Measurements from ENCODE around the gene SLC4A11.

SLC4A11 gene

DNA sequence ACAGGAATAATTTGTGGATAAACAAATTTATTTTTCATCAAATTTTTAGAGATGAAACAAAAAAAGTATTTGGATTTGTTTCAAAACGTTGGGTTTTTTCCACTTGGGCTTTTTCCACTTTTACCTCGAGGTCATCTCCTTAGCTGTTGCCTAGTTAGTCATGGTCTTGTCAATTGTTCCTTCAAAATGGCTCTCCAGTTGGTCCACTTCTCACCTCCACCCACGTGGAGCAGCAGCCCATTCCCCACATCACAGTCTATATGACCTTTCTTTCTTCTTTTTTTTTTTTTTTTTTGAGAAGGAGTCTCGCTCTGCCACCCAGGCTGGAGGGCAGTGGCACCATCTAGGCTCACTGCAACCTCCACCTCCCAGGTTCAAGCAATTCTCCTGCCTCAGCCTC, 6.7 kb upstream of the SLC4A11 start:
- no peak for DNase-seq

DNA sequence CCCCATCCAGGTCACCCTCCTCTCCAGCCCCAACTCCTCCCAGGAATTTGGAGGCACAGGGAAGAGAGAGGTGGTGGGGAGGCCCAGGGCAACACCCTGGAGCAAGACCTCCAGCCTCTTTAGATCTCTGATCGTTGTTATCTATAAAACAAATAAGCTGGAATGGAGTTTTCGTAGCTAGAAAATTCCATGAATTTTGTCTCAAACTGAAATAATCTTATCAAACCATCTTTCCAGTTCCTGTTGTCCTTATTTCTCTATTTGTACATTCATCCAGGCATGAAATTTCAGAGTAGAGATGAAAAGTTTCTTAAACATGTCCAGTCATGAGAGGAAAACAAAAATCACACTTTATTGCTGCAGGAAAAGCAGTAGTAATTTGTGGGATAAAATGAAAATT, 6.2 kb upstream of the SLC4A11 start:
- DNase-seq: no peak

DNA sequence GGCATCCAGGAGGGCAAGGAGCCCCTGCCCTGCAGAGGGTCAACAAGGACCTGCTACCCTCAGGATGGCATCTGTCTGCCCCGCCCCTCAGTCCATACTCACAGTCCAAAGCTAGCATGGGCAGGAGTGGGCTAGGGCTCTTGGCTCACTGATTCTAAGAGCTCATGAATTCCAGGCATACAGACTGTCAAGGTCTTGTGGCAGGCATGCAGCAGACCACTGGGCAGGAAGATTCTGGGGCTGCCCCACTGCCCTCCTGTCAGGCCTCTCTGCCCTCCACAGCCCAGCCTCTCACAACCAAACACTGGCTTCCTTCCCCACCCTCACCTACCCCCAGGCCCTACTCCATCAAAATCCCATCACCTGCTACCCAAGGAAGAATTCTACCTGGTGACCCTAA, 5.6 kb upstream of the SLC4A11 start:
- no peak for DNase-seq

DNA sequence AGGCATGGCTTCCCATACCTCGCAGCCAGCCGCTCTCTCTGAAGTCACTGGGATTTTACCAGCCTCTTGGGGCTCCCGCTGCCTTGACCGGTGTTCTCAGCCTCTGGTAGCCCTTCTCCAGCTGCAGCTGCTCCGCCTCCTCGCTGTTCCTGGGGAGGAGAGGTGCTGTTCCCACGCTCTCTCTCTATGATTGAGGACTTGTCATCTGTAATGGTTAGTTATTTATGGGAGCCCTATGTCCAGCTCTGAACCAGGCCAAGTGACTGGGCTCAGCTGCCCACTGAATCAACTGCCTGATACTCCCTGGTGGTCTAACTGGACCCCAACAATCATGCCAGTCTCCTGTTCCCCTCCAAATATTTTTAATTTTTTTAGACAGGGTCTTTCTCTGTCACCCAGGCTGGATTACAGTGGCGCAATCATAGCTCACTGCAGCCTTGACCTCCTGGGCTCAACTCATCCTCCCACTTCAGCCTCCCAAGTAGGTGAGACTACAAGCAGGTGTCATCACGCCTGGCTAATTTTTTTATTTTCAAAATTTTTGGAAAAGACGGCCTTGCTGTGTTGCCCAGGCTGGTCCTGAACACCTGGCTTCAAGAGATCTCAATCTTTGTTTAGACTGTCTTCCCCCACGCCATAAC, 4.8 kb upstream of the SLC4A11 start:
- no peak for DNase-seq

DNA sequence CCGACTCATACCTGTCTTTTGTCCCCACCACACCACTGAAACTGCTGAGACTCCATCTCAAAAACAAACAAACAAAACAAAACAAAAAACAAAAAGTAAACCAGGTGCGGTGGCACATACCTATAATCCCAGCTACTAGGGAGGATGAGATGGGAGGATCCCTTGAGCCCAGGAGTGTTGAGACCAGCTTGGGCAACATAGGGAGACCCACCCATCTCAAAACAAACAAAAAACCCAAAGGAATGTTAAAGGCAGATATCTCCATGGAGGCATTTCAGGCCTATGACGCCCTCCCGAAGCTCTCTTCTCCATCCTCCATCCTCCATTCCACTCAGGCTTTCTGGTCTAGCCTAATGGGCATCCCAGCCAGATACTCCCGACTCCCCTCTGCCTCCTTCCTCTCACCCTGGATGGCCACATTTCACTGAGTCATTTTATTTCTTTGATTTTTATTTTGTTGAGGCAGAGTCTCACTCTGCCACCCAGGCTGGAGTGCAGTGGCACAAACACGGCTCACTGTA, 3.2 kb upstream of the SLC4A11 start:
- no peak for DNase-seq

DNA sequence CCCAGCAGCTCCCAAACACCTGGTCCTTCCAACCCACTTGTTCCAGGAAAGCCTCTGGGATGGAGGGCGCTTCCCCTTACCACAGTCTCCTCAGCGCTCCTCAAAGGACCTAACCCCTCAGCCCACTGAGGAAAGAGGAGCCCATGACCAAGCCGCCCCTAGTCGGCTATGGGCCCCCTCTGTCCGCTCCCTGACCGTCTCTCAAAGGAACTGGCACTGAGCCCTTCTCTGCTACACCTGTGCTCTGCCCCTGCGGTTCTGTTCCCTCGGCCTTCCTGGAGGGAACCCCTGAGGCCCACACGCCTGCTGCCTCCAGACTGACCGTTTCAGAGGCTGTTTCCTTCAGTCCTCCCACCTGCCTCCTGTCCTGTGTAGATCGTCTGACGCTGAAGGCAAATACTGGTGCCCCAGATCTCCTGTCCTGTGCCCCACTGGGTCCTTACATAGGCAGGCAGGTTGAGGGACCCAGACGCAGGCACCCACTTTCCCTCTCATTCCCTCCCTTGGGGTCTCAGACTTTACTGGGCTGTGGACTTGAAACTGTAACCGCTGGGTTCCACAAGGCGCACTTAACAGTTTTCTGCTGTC, 1.9 kb upstream of the SLC4A11 start:
- DNase-seq: no peak

DNA sequence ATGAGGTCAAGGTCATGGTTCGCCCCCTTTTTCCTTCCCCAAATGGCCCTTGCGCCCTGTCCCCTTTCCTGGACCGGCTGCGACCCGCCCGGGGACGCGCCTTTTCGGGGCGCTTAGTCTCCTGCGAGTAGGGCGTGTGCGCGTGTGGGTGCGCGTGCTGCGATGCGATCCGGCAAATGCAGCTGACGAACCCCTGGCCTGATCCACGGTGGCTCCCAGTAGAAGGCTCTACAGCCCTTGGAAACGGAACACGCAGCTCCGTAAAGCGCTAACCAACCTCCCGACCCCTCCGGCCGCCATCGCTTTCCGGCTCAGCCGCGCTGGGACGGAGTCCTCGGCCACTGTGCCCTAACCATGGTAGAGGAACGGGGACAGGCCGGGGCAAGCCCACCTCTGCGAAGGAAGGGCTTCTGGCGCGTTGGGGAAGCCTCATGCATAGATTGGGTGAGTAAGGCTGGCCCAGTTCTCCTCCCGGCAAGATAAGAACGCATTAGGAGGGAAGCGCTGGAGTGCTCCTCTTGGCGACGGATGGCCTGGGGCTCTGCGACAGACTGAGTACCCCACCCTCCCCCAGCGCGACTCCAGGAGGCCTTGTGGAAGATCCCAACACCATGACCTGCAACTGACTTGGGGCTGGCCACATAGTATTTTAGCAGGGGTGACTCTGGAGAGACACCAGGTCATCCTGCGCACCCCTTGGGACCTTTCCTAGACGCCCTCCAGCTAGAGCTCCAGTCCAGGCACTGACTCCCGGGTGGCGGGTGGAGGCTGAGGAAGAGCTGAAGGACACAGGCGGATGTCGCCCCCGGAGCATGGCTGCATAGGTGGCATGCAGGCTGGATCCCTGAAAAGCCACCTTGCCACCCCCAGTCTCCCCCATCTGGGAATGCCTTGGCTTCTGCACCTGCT, 1.1 kb upstream of the SLC4A11 start:
- no peak for DNase-seq

DNA sequence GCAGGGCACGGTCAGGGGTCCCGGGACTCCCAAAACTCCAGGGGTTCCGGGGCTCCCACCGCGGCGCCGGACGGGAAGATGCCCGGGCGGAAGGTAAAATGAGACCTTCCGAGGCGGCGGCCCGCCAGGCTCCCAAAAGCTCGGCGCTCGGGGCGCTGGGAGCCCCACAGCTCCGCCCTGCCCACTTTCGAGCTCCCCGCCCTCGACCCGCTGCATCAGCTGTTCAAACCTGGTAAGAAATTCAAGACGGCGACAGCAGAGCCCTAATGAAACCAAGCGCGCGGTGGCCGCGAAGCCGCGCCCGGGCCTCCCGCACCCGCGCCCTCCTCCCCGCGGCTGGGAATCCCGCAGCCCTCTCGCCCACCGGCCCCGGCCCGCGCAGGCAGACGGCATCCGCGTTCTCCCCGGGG, 369 bp downstream of the SLC4A11 start:
- no peak for DNase-seq

DNA sequence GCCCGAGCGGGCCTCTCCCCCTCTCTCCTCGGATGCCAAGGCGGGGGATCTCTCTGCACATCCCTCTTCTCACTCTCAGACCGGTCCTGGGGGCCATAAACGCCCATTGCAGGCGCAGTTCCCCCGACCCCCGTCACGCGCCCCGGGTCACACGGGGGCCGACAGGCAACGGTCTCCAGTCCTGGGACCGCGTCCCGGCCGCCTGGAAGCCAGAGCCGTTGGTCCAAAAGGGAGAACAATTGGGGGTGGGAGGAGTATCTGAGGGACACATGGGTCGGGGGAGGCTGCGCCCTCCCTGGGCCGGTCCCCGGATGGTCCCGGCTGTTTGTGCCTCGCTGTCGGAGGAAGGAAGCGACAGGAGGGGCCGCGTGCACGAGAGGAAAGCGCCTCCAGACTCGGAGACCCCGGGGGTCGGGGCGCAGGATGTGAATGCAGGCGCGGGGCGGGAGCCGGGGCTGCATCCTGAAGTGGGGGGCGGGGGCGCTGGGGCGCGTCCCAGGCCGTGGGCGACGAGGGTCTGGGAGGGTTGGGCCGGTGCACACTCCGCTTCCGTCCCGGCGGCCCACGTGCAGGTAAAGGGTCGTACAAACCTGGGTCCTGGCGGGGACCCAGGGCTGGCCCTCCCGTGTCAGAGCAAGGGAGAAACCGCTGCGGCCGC, 903 bp downstream of the SLC4A11 start:
- DNase-seq: no peak

DNA sequence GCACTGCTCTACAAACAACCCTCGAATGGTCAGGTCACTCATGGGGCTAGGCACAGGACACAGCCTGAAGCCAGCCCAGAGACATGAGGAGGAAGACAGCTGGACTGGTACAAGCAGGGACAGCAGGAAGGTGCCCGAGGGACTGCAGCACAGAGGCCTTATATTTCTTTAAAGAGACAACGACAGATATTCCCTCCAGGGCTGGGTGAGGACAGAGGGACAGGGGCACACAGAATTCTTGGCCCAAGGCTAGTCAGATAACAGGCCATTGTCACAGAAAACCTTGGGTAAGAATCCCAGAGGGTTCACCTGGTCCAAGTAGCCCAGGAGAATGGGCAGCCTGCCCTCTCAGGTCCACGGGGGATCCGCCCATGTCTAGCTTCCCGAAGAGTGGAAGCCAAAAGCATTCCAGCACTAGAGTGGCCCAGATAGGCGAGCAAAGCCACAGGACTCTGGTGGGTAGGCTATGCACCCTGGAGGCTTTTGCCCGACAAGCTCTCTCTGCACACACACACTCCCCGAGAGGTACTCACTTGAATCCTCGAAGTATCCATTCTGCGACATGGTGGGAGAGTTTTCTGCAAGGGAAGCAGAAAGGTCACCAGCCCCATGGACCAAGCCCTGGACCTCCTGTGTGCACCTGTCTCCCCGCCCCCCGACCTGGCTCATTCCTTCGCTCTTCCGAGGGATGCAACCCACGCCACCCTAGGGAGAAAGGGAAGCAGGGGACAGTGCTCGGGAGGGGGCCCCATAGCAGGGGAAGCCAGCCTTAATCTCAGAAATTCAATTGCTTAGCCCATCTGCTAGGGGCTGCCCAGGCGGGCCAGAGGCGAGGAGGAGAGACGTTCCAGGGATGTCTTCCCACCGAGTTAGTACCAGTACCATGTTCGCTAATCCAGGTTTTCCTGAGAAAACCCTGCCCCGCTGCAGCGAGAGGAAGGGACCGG, 1.7 kb downstream of the SLC4A11 start:
- no peak for DNase-seq

DNA sequence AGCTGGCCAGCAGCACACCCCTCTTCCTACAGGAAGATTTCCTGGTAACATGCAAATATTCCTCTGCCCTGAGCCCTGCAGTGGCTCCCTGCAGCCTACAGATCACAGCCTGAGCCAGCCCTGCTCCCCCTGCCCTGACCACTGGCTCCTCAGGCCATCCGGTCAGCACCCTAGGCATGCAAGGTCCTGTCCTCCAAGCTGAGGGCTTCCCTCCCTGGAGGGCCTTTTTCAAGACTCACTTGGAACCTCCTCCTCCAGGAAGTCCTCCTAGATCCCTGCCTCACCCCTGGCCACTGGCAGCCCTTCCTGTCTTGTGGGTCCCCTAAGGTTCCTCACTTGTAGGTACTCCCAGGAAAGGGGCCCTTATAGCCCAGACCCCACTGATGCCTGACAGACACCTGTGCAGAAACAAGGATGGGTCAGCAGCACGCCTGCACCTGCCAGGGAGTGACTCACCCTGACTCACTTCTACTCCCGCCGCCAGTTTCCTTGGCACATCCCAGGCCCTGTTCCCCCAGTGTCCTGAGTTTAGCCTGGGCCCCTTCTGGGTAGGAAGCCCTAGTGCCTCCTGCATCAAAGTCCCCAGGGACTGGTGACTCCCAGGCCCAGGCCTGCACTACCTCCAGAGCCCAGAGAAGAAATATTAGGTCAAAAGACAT, 3.2 kb downstream of the SLC4A11 start:
- DNase-seq: no peak

DNA sequence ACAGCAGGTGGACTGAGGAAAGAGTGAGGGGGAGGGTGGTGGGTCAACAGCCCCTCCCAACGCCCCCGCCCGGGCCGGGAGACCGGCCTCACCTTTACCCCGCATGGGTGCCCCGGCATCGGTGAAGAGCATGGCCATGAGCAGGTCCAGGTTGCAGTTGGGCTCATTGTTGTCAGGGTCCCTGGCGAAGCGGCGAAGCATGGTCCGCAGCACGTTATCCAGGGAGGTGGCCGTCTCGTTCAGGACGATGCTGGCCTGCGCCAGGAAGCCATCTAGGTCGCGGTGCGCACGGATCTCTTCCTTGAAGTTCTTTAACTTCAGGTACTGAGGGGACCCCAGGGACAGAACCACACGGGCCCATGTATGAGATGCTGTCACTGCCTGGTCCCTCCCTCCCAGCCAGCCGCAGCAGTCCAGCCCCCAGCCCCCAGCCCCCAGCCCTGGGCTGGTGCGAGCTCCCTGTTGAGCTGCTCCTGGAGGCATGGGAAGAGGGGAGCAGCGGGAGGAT, 4.9 kb downstream of the SLC4A11 start:
- no peak for DNase-seq

DNA sequence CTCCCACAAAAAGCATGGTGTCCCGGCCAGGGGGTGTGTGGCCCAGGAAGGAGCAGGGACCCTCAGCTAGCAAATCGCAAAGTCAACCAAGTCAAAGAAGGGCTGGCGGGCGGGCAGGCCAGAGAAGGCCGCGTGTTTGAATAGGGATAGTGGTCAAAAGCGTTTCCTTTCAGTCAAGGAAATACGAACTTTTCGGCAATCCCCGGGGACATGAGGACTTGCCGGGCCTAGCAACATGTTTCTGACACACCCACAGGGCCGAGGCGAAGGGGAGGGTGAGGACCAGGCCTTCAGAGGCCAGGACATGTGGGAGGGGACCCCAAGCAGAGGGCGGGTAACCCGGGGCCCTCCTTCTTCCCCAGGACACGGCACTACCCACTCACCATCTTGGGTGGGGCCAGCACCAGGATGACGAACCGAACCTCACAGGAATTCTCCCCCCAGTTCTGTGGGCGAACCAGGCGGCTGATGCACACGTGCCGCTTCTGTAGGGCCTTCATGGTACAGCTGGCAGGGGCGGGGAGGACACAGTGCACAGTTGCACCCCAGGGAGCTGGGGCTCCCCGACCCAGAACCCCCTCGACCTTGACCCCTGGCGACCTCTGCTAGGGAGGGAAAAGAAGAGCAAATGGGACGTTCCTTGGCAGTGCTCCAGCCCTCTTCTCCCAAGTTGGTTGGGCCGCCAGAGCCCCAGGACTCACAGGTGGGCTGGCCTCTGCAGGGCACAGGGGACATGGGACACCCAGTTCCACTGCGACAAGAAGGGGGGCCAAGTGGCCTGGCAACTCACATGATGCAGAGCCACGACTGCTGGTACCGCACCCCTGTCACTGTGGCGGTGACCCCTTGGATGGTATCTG, 5.6 kb downstream of the SLC4A11 start:
- DNase-seq: no peak

DNA sequence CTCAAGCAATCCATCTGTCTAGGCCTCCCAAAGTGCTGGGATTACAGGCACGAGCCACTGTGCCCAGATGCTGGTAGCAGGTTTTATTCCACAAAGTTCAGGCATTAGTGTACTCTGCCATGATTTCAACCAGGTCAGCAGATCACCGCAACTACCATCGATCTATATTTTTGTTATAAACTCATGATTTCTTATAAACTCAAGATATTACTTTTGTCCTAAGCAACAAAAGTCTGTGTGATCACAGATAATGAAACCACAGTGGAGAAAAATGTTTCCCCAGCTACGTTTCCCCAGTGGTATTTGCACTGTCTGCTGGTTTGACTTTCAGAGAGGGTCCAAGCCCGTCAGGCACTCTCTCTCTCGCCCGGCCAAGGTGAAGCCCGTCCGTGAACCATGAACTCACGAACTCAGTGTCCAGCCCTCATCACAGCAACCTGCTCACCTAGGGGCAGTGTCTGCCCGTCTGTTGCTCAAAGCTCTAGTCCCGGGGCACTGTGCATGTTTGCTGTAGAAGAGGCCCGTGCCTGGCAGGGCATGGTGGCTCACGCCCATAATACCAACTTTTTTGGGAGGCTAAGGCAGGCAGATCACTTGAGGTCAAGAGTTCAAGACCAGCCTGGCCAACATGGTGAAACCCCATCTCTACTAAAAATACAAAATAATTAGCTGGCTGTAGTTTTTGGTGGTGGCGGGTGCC, 7.0 kb downstream of the SLC4A11 start:
- no peak for DNase-seq

DNA sequence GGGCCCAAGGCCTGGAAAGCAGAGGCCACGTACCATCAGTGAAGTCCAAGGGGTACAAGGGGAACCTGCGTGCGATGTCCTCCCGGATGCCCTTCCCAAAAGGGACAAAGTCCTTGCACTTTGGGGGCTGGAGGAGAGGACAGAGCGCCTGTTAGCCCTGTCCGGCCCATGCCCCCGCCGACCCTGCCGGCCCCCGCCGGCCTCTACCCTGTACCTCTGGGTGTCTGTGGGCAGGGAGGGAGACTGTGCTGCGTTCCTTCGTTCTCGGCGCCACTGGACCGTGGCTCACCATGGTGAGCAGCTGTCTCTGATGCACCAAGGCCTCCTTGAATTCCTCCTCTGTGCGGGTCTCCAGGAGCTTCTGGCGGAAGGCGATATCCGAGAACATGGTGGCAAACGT, 7.9 kb downstream of the SLC4A11 start:
- DNase-seq: no peak

DNA sequence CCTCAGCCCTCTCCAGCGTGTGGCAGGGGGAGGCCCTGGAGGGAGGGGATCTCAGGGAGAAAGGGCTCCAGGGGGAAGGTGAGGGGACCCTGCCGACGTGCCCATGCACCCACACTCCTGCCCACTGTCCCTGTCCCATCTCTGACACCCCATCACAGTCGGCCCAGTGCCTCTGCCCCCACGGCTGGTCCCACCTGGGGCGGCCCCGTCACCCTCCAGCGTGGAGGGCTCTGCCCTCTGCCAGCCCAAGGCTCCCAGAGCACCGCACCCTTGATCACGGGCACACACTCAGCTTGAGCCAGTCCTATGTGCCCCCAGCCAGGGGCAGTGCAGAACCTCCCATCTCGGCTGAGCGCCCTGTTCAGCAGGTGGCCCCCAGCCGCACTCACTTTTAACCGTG, 9.2 kb downstream of the SLC4A11 start:
- DNase-seq: no peak

DNA sequence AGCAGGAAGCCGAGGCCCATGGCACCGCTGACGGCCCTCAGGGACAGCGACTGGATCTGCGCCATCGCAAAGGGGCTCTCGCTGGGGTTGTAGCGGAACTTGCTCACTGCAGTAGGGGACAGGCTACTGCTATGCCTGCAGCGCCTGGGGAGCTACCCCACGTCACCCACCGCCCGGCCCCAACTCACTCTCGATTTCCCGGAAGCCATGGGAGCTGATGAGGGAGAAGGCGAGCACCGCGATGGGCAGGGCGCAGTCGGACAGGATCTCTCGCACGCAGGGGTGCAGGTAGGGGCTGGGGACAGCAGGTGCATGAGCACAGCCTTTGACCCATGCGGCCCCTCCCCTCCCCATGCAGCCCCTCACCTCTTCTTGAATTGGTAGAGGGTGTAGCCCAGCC, 9.8 kb downstream of the SLC4A11 start:
- DNase-seq: no peak

DNA sequence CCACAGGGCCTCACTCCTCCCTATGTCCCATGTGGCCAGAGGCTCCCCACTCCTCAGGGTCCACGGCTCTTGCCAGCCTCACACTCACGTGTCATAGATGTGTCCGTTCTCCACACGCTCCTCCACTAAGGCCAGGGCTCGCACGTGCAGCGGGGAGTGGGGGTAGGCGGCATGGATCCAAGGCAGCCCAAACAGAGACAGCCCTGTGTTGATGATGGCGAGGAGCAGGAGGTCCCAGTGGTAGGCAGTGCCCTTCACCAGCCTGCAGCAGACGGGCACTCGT, 10.3 kb downstream of the SLC4A11 start:
- DNase-seq: no peak

DNA sequence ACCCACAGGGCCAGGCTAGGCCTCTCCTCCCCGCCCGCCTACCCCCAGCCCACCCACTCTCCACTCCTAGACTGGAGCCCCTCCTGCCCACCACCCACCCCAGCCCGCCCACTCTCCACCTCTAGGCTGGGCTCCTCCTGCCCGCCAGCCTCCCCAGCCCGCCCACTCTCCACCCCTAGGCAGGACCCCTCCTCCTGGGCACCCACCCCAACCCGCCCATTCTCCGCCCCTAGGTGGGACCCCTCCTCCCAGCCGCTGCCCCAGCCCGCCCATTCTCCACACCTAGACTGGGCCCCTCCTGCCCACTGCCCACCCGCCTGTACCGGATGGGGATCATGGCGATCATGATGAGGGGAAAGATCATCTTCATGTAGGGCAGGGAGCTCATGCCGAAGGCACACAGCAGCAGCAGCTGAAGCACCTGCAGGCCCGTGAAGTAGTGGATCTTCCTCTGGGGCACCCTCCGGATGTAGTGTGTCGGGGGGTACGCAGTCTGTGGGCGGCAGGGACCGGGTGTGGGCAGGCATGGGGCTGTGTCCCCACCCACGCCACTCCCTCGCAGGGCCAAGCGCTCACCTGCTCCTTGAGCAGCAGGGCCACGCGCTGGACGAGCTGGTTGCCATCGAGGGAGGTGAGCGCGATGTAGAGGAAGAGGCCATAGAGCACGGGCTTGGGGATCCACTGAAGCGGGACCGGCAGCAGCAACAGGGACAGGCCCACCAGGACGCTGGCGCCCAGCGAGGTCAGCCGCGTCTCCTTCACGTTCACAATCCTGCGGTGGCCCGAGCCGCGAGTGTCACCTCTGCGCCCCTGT, 10.8 kb downstream of the SLC4A11 start:
- no peak for DNase-seq
